NB4 (cell line): ENCODE results near the gene HLA-DPB1.

ENCODE experiments used
- MAX ChIP-seq: IDR thresholded peaks from 2 replicates; pipeline ENCODE4 v1.6.1; 2011; ENCODE audit warnings: low read depth, low read length
- POLR2A ChIP-seq: IDR thresholded peaks from 2 replicates; pipeline ENCODE4 v1.6.1; 2011; ENCODE audit warnings: mild to moderate bottlenecking; ENCODE audit not compliant: insufficient read length; ENCODE audit errors: extremely low read depth
- TF ChIP-seq, protein P1 (sequence below): IDR thresholded peaks from one replicate; pipeline ENCODE4 v1.5.1; 2012; ENCODE audit warnings: low read depth, low read length

DNA sequence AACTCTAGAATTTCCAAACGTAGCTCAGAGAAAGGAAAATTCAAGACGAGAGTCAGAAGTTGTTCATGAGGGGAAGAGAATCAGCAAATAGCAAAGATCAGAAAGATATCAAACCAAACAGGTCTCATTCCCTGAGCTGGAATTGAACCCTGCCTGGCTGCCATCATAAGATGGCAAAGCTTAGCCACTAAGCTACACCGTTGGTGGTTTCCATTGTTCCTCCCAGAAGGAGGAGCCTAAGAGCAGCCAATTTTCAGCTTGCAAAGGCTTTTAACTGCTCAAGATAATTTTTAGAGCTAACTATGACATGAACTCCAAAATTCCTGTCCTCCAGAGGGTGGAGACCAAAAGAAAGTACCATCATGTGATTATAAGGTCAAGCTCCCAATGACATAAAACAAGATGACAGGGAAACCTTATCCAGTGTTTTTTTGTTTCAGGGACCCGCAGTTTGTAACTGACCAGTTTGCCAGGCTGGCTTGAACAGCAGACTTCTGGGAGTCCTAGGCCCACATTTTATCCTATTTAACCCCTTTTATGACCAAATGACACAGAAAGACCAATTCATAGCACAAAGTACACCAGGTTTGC, 60.6 kb downstream of the HLA-DPB1 start:
- TF ChIP-seq MAX, result no peak
- no peak for TF ChIP-seq POLR2A
- TF ChIP-seq, protein P1, sequence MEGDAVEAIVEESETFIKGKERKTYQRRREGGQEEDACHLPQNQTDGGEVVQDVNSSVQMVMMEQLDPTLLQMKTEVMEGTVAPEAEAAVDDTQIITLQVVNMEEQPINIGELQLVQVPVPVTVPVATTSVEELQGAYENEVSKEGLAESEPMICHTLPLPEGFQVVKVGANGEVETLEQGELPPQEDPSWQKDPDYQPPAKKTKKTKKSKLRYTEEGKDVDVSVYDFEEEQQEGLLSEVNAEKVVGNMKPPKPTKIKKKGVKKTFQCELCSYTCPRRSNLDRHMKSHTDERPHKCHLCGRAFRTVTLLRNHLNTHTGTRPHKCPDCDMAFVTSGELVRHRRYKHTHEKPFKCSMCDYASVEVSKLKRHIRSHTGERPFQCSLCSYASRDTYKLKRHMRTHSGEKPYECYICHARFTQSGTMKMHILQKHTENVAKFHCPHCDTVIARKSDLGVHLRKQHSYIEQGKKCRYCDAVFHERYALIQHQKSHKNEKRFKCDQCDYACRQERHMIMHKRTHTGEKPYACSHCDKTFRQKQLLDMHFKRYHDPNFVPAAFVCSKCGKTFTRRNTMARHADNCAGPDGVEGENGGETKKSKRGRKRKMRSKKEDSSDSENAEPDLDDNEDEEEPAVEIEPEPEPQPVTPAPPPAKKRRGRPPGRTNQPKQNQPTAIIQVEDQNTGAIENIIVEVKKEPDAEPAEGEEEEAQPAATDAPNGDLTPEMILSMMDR, result no peak
